ENCODE results near the gene SLAMF6. TPM values are rescaled to one million over a fixed set of nuclear protein-coding genes. Genes with fewer than 3 reads are reported as not detected.

SLAMF6 gene
- total and polyA plus RNA-seq, 2 experiments from 2014 or later, result not detected

DNA sequence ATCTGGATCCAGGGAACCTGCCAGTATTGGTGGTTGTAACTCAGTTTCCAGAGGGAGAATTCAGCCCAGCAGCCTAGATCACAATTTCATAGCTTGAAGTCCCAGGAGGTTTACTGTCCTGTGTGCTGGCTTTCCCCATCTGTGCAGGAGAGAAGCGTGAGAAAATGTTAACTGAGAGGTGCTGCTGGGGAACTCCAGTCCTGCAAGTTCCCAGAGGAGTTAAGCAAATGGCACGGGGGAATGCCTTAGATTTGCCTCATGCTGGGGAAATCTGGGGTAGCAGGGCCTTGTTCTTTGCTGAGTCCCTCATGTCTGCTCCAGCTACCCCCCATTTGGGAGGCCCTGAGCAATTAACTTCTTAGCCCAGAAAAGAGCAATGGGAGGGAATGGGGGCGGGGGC is 25.1 kb upstream of the SLAMF6 start:
- no peaks in the 10 kb centered on the region for H3K27me3 ChIP-seq (replicated peaks; ENCODE audit: insufficient read depth)

DNA sequence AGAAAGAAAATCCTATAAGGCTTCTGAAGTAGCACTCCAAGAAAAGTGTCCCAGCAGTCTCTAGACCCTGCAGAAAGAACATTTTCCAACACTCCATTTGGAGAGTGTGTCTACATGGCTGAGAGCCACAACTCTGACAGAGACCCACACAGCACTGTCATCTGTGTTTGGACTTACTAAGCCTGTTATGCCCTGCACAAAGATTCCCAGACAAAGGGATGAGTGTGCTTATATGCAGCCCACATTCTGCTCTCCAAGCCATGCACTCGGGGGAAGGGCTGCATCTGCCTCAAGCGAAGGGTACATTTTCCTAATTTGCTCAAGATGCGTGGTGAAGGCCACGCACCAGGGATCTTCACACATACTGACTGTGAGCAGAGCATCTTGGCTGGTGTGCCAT is 24.4 kb upstream of the SLAMF6 start:
- Histone ChIP-seq H3K4me1 (ENCODE audit: insufficient read depth) (no peaks in the 10 kb centered on the region), H3K27me3 (replicated peaks; ENCODE audit: insufficient read depth) (no peaks in the 10 kb centered on the region), H3K9ac (no peak overlapping the region), H4K20me1 (ENCODE audit: insufficient read depth) (no peaks in the 10 kb centered on the region), H3K4me3 (no peak overlapping the region), H3K9me2 (ENCODE audit: insufficient read depth) (no peaks in the 10 kb centered on the region), H3K79me2 (ENCODE audit: insufficient read depth) (no peaks in the 10 kb centered on the region), H3F3A (ENCODE audit: insufficient read depth) (no peaks in the 10 kb centered on the region), H3K36me3 (ENCODE audit: low read depth) (no peaks in the 10 kb centered on the region), H3K9me3 (ENCODE audit: low read depth) (no peaks in the 10 kb centered on the region), H3K4me2 (ENCODE audit: unreplicated experiment) (no peak overlapping the region), H2AFZ (no peak overlapping the region), H3K27ac (no peak overlapping the region)
- 19 to 29% methylated on average over 4 of the region's 4 CpGs for WGBS, 2 experiments (ENCODE audit: low coverage in 1 of 2, low lambda C conversion rate in 2 of 2, missing lambda C conversion rate in 2 of 2)
- TF ChIP-seq EZH2 (IDR thresholded peaks at IDR 0.05; ENCODE audit: insufficient read depth, poor library complexity, severe bottlenecking) (no peak), EZH2phosphoT487 (IDR thresholded peaks at IDR 0.05; ENCODE audit: insufficient read depth, low read depth) (no peak)
- no peak for DNase-seq
- in situ Hi-C loops (cut with MboI), result no loop called here

More for the DNA sequence above, 25.1 kb upstream of the SLAMF6 start:
- no peak for TF ChIP-seq EZH2phosphoT487 (IDR thresholded peaks at IDR 0.05; ENCODE audit: insufficient read depth, low read depth)
- H3K4me1 ChIP-seq (ENCODE audit: insufficient read depth), result no peaks in the 10 kb centered on the region
- H3K79me2 ChIP-seq (ENCODE audit: insufficient read depth), result no peaks in the 10 kb centered on the region
- no peak overlapping the region for H3K4me2 ChIP-seq (ENCODE audit: unreplicated experiment)
- no peak overlapping the region for H2AFZ ChIP-seq
- H3K4me3 ChIP-seq, result no peak overlapping the region
- H4K20me1 ChIP-seq (ENCODE audit: insufficient read depth), result no peaks in the 10 kb centered on the region
- no peak for DNase-seq
- no peak overlapping the region for H3K27ac ChIP-seq
- H3K36me3 ChIP-seq (ENCODE audit: low read depth), result no peaks in the 10 kb centered on the region
- H3K9me3 ChIP-seq (ENCODE audit: low read depth), result no peaks in the 10 kb centered on the region
- H3K9me2 ChIP-seq (ENCODE audit: insufficient read depth), result no peaks in the 10 kb centered on the region
- WGBS, 2 experiments (ENCODE audit: low coverage in 1 of 2, low lambda C conversion rate in 2 of 2, missing lambda C conversion rate in 2 of 2), result 2 to 3% methylated on average over 3 of the region's 3 CpGs
- no peak overlapping the region for H3K9ac ChIP-seq
- in situ Hi-C loops (cut with MboI), result no loop called here
- H3F3A ChIP-seq (ENCODE audit: insufficient read depth), result no peaks in the 10 kb centered on the region

DNA sequence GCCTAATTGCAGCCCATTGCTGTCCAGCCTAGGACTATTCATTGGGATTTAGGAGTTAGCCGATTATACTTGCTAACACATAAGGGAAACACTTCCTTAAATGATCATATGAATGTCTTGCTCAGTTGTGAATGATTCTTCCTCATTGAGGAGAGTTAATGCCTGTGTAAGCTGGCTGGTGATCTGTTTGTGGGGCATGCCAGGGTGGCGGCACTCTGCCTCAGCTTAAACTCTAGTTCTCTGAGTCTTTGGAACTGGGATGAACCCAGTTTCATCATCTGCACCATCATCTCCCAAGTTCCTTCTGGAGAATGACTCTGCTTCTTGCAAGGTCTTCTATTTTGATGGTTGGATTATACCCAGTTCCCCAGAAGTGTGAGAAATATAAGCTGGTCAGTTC is 23.9 kb upstream of the SLAMF6 start:
- H3K4me2 ChIP-seq (ENCODE audit: unreplicated experiment), result no peak overlapping the region
- no peak overlapping the region for H3K9ac ChIP-seq
- no peaks in the 10 kb centered on the region for H4K20me1 ChIP-seq (ENCODE audit: insufficient read depth)
- no peaks in the 10 kb centered on the region for H3K36me3 ChIP-seq (ENCODE audit: low read depth)
- no peaks in the 10 kb centered on the region for H3K9me2 ChIP-seq (ENCODE audit: insufficient read depth)
- no peak overlapping the region for H2AFZ ChIP-seq
- no peaks in the 10 kb centered on the region for H3K9me3 ChIP-seq (ENCODE audit: low read depth)
- 21 to 27% methylated on average over 2 of the region's 2 CpGs for WGBS, 2 experiments (ENCODE audit: low coverage in 1 of 2, low lambda C conversion rate in 2 of 2, missing lambda C conversion rate in 2 of 2)
- H3K27ac ChIP-seq, result no peak overlapping the region
- H3K4me3 ChIP-seq, result no peak overlapping the region
- TF ChIP-seq EZH2phosphoT487 (IDR thresholded peaks at IDR 0.05; ENCODE audit: insufficient read depth, low read depth) (no peak), EZH2 (IDR thresholded peaks at IDR 0.05; ENCODE audit: insufficient read depth, poor library complexity, severe bottlenecking) (no peak)
- in situ Hi-C loops (cut with MboI), result no loop called here
- no peaks in the 10 kb centered on the region for H3F3A ChIP-seq (ENCODE audit: insufficient read depth)
- no peaks in the 10 kb centered on the region for H3K4me1 ChIP-seq (ENCODE audit: insufficient read depth)
- H3K79me2 ChIP-seq (ENCODE audit: insufficient read depth), result no peaks in the 10 kb centered on the region
- no peaks in the 10 kb centered on the region for H3K27me3 ChIP-seq (replicated peaks; ENCODE audit: insufficient read depth)
- no peak for DNase-seq

DNA sequence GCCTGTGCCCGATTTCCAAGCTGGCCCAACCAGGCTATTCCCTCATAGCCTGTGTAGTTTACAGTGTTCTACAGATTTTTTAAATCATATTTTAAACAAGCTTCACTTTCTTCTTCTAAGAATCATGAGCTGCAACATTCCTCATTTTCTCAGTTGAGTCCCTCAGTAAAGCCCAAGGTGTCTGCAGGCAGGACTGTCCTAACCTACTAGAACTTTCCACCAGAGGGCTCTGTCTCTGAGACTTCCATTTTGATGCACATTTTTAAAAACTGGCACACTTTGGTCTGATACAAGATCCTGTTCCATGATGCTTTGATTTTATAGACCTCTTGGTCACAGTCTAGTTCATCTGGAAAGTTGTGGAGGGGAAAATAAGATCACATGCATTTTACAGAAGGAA is 21.6 kb upstream of the SLAMF6 start:
- Histone ChIP-seq H3K9me2 (ENCODE audit: insufficient read depth) (no peaks in the 10 kb centered on the region), H3K9ac (no peak overlapping the region), H3K9me3 (ENCODE audit: low read depth) (no peaks in the 10 kb centered on the region), H3K27me3 (replicated peaks; ENCODE audit: insufficient read depth) (no peaks in the 10 kb centered on the region), H4K20me1 (ENCODE audit: insufficient read depth) (no peaks in the 10 kb centered on the region), H3K27ac (no peak overlapping the region), H3K4me1 (ENCODE audit: insufficient read depth) (no peaks in the 10 kb centered on the region), H3K4me3 (no peak overlapping the region), H3F3A (ENCODE audit: insufficient read depth) (no peaks in the 10 kb centered on the region), H3K36me3 (ENCODE audit: low read depth) (no peaks in the 10 kb centered on the region), H3K79me2 (ENCODE audit: insufficient read depth) (no peaks in the 10 kb centered on the region), H2AFZ (no peak overlapping the region), H3K4me2 (ENCODE audit: unreplicated experiment) (no peak overlapping the region)
- DNase-seq, result peak; percentile 40
- in situ Hi-C loops (cut with MboI), result no loop called here
- WGBS, 2 experiments (ENCODE audit: low coverage in 1 of 2, low lambda C conversion rate in 2 of 2, missing lambda C conversion rate in 2 of 2), result 37 to 47% methylated on average over 1 of the region's 1 CpG
- TF ChIP-seq EZH2 (IDR thresholded peaks at IDR 0.05; ENCODE audit: insufficient read depth, poor library complexity, severe bottlenecking), result no peak
- TF ChIP-seq EZH2phosphoT487 (IDR thresholded peaks at IDR 0.05; ENCODE audit: insufficient read depth, low read depth), result no peak

DNA sequence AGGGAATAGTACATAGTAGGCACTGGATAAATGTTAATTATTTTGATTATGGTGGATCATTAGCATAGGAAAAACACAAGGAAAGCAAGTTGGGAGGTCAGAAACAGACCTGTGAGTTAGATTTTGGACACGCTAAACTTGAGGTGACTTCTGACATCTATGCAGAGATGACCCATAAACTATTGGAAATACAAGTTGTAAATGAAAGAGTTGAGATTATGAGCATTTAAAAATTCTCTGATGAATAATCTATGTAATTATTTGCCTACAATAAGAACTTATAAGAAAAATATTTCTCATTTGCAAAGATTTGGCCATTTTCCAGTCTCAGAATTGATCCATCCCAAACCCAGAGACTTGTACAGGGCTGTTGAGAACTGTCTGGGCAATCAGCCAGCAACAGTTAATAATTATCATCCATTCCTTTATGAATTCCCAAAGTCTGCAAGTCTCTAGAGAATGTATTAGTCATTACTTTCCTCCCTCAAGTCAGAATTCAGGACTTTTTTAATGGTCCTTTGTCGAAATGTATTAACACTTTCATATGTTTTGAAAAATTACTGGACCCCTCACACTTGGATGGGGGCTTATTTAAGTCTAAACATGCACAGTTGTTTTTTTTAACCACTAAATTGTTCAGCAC is 19.4 kb upstream of the SLAMF6 start:
- in situ Hi-C loops (cut with MboI), result no loop called here
- H3K9ac ChIP-seq, result no peak overlapping the region
- H3K36me3 ChIP-seq (ENCODE audit: low read depth), result no peaks in the 10 kb centered on the region
- no peaks in the 10 kb centered on the region for H4K20me1 ChIP-seq (ENCODE audit: insufficient read depth)
- H3K9me2 ChIP-seq (ENCODE audit: insufficient read depth), result no peaks in the 10 kb centered on the region
- H3K4me2 ChIP-seq (ENCODE audit: unreplicated experiment), result no peak overlapping the region
- H2AFZ ChIP-seq, result no peak overlapping the region
- H3K4me3 ChIP-seq, result no peak overlapping the region
- TF ChIP-seq EZH2 (IDR thresholded peaks at IDR 0.05; ENCODE audit: insufficient read depth, poor library complexity, severe bottlenecking) (no peak), EZH2phosphoT487 (IDR thresholded peaks at IDR 0.05; ENCODE audit: insufficient read depth, low read depth) (no peak)
- no peaks in the 10 kb centered on the region for H3K79me2 ChIP-seq (ENCODE audit: insufficient read depth)
- no peaks in the 10 kb centered on the region for H3F3A ChIP-seq (ENCODE audit: insufficient read depth)
- 0% methylated on average over 2 of the region's 2 CpGs for WGBS, 2 experiments (ENCODE audit: low coverage in 1 of 2, low lambda C conversion rate in 2 of 2, missing lambda C conversion rate in 2 of 2)
- no peak overlapping the region for H3K27ac ChIP-seq
- no peaks in the 10 kb centered on the region for H3K4me1 ChIP-seq (ENCODE audit: insufficient read depth)
- H3K27me3 ChIP-seq (replicated peaks; ENCODE audit: insufficient read depth), result no peaks in the 10 kb centered on the region
- H3K9me3 ChIP-seq (ENCODE audit: low read depth), result no peaks in the 10 kb centered on the region
- no peak for DNase-seq

Data from GM23248 (cell line).